CD14-positive monocyte (primary cell): ENCODE data around the gene SERPINA9. TPM values are rescaled to one million over a fixed set of nuclear protein-coding genes. Genes with fewer than 3 reads are reported as not detected.

Source experiments
- DNase-seq, 3 donors: peaks; one replicate each; pipeline ENCODE4 v3.0.0-alpha.2; 2011 to 2022
- H2AFZ ChIP-seq: 2 replicates; pipeline ENCODE4 v1.6.0; 2012; ENCODE audit warnings: mild to moderate bottlenecking, low read depth, low read length, inconsistent platforms; ENCODE audit not compliant: insufficient read depth, poor library complexity, severe bottlenecking
- H3K27ac ChIP-seq, 2 donors: 1 replicate in 1 of 2; 2 replicates in 1 of 2; pipeline ENCODE4 v1.5.1; 2012 to 2013; ENCODE audit warnings: low read length in 2 of 2, control low read depth in 1 of 2, inconsistent platforms in 1 of 2, low read depth in 1 of 2, mild to moderate bottlenecking in 1 of 2
- H3K27me3 ChIP-seq, 2 donors: one replicate each; pipeline versions ENCODE4 v1.6.0 to v1.6.1; 2011 to 2013; ENCODE audit warnings: low read length in 2 of 2; ENCODE audit not compliant: control insufficient read depth in 2 of 2, insufficient read depth in 2 of 2
- H3K36me3 ChIP-seq, 2 donors: replicated peaks in 1 of 2; 1 replicate in 1 of 2; 2 replicates in 1 of 2; pipeline versions ENCODE4 v1.5.1 to v1.6.1; 2012 to 2013; ENCODE audit warnings: low read length in 2 of 2, control low read depth in 1 of 2, inconsistent platforms in 1 of 2, mild to moderate bottlenecking in 1 of 2; ENCODE audit not compliant: insufficient read depth in 2 of 2, control insufficient read depth in 1 of 2
- H3K4me1 ChIP-seq, 2 donors: 1 replicate in 1 of 2; 2 replicates in 1 of 2; pipeline versions ENCODE4 v1.5.1 to v1.6.1; 2012 to 2013; ENCODE audit warnings: low read length in 2 of 2, control low read depth in 1 of 2, inconsistent platforms in 1 of 2, mild to moderate bottlenecking in 1 of 2, moderate library complexity in 1 of 2; ENCODE audit not compliant: insufficient read depth in 2 of 2, control insufficient read depth in 1 of 2
- H3K4me2 ChIP-seq: replicated peaks from 2 replicates; pipeline ENCODE3; 2012; ENCODE audit warnings: low read length, moderate library complexity, mild to moderate bottlenecking; ENCODE audit not compliant: poor library complexity, severe bottlenecking; ENCODE audit errors: extremely low read depth
- H3K4me3 ChIP-seq, 3 experiments: fragments of 200-600 bp in 1 of 3; sonication (generic) in 1 of 3; replicated peaks in 1 of 3; 1 replicate in 2 of 3; 2 replicates in 1 of 3; pipeline ENCODE4 v1.5.1; 2011 to 2013; ENCODE audit warnings: low read length in 3 of 3, mild to moderate bottlenecking in 3 of 3, control low read depth in 2 of 3, low read depth in 2 of 3, inconsistent platforms in 1 of 3, moderate library complexity in 1 of 3
- H3K79me2 ChIP-seq: 2 replicates; pipeline ENCODE4 v1.6.0; 2012; ENCODE audit warnings: mild to moderate bottlenecking, control low read depth, inconsistent platforms, low read length, moderate library complexity; ENCODE audit not compliant: insufficient read depth
- H3K9ac ChIP-seq: 2 replicates; pipeline ENCODE4 v1.6.0; 2017; ENCODE audit warnings: low read length, mild to moderate bottlenecking; ENCODE audit not compliant: insufficient read depth, poor library complexity, severe bottlenecking
- H3K9me3 ChIP-seq, 2 donors: replicated peaks in 1 of 2; 1 replicate in 1 of 2; 2 replicates in 1 of 2; pipeline versions ENCODE4 v1.5.1 to v1.6.1; 2012 to 2013; ENCODE audit warnings: low read length in 2 of 2, control low read depth in 1 of 2; ENCODE audit not compliant: control insufficient read depth in 1 of 2, insufficient read depth in 1 of 2
- H4K20me1 ChIP-seq: 2 replicates; pipeline ENCODE4 v1.6.0; 2012; ENCODE audit warnings: mild to moderate bottlenecking, low read length, control low read depth, moderate library complexity; ENCODE audit not compliant: insufficient read depth
- H3K27ac Mint-ChIP-seq, 7 donors: one replicate each; pipeline ENCODE4 v1.8.0; 2020; ENCODE audit warnings: mild to moderate bottlenecking in 7 of 7, mixed read lengths in 7 of 7, moderate library complexity in 6 of 7, inconsistent platforms in 2 of 7
- H3K27me3 Mint-ChIP-seq, 3 donors: one replicate each; pipeline ENCODE4 v1.8.0; 2021 to 2022; ENCODE audit warnings: low read depth in 3 of 3, mild to moderate bottlenecking in 3 of 3, mixed read lengths in 3 of 3, moderate library complexity in 3 of 3, inconsistent platforms in 1 of 3
- H3K36me3 Mint-ChIP-seq, 2 donors: one replicate each; pipeline ENCODE4 v1.8.0; 2020; ENCODE audit warnings: mixed read lengths in 2 of 2, inconsistent platforms in 1 of 2, mild to moderate bottlenecking in 1 of 2
- H3K4me1 Mint-ChIP-seq: one replicate; pipeline ENCODE4 v1.8.0; 2020; ENCODE audit warnings: mild to moderate bottlenecking, mixed read lengths
- H3K4me3 Mint-ChIP-seq, 2 donors: one replicate each; pipeline ENCODE4 v1.8.0; 2020; ENCODE audit warnings: mild to moderate bottlenecking in 2 of 2, mixed read lengths in 2 of 2, moderate library complexity in 1 of 2
- H3K9me3 Mint-ChIP-seq, 7 donors: one replicate each; pipeline ENCODE4 v1.8.0; 2020 to 2022; ENCODE audit warnings: mixed read lengths in 7 of 7, mild to moderate bottlenecking in 6 of 7, moderate library complexity in 6 of 7, inconsistent platforms in 2 of 7
- CTCF ChIP-seq: fragments of 200-600 bp; IDR thresholded peaks from one replicate; pipeline ENCODE4 v1.8.0; 2022; ENCODE audit warnings: antibody characterized with exemption, mild to moderate bottlenecking
- WGBS: methylation state at CpG from one replicate; pipeline ENCODE4 v1.1.5; 2013; ENCODE audit warnings: missing lambda C conversion rate; ENCODE audit not compliant: insufficient coverage; 5-methylcytosine and 5-hydroxymethylcytosine counted together
- intact Hi-C, 2 donors: fragments of 100-400 bp; cut with micrococcal nuclease; formaldehyde crosslinking; loops; one replicate each; pipeline versions ENCODE4 v1.15.0 to v1.15.1; 2023
- polyA plus RNA-seq, 3 donors: library from polyadenylated mRNA; depleted of rRNA in 1 of 3; unstranded in 2 of 3; stranded (reverse) in 1 of 3; fragments of 300-500 nt in 2 of 3; fragments of >200 nt in 1 of 3; fragmentation: Illumina TruSeq in 2 of 3; gene quantifications; 1 replicate in 2 of 3; 2 replicates in 1 of 3; pipeline ENCODE4 v1.2.3, GENCODE V29; 2012 to 2021

The SERPINA9 gene
- polyA plus RNA-seq, 3 donors, result not detected

GRCh38 chr14:94441531-94442205 lies 34.3 kb downstream of the SERPINA9 start:
- H3K4me1 Mint-ChIP-seq, result no peaks in the 10 kb centered on the region
- Histone ChIP-seq H3K79me2 (no peaks in the 10 kb centered on the region), H4K20me1 (no peaks in the 10 kb centered on the region), H3K9me3 (no peaks in the 10 kb centered on the region), H3K27me3 (peaks cover 0 to 7% of the 10 kb centered on the region in 2 donors), H3K36me3 (no peaks in the 10 kb centered on the region), H3K4me3 (no peak overlapping the region), H3K4me1 (no peaks in the 10 kb centered on the region), H3K4me2 (no peak overlapping the region), H2AFZ (no peak overlapping the region), H3K27ac (no peak overlapping the region), H3K9ac (no peak overlapping the region)
- H3K27me3 Mint-ChIP-seq, result peaks cover 10 to 12% (median 11%) of the 10 kb centered on the region in 3 donors
- WGBS, result 83% methylated on average over 10 of the region's 12 CpGs
- H3K27ac Mint-ChIP-seq, result no peak overlapping the region
- H3K9me3 Mint-ChIP-seq, result peaks cover 0 to 7% (median 3%) of the 10 kb centered on the region in 7 donors
- no peak for TF ChIP-seq CTCF
- H3K36me3 Mint-ChIP-seq, result no peaks in the 10 kb centered on the region
- intact Hi-C loops, result no loop called here
- no peak overlapping the region for H3K4me3 Mint-ChIP-seq
- no peak for DNase-seq

GRCh38 chr14:94441130-94441529 lies 34.9 kb downstream of the SERPINA9 start:
- H3K9me3 Mint-ChIP-seq, result peaks cover 0 to 7% (median 3%) of the 10 kb centered on the region in 7 donors
- intact Hi-C loops, result no loop called here
- H3K27ac Mint-ChIP-seq, result no peak overlapping the region

More at GRCh38 chr14:94441130-94441529, 34.9 kb downstream of the SERPINA9 start:
- WGBS, result 100% methylated on average over 2 of the region's 4 CpGs
- no peak overlapping the region for H2AFZ ChIP-seq
- no peaks in the 10 kb centered on the region for H3K36me3 Mint-ChIP-seq
- no peaks in the 10 kb centered on the region for H3K36me3 ChIP-seq
- H3K9ac ChIP-seq, result no peak overlapping the region
- H3K27ac ChIP-seq, result no peak overlapping the region
- peaks cover 11 to 13% (median 12%) of the 10 kb centered on the region in 3 donors for H3K27me3 Mint-ChIP-seq
- no peak for DNase-seq
- no peaks in the 10 kb centered on the region for H4K20me1 ChIP-seq
- no peaks in the 10 kb centered on the region for H3K4me1 ChIP-seq
- no peaks in the 10 kb centered on the region for H3K4me1 Mint-ChIP-seq
- H3K4me3 Mint-ChIP-seq, result no peak overlapping the region
- no peak overlapping the region for H3K4me2 ChIP-seq
- no peak for TF ChIP-seq CTCF
- no peaks in the 10 kb centered on the region for H3K79me2 ChIP-seq
- H3K9me3 ChIP-seq, result no peaks in the 10 kb centered on the region
- peaks cover 0 to 4% of the 10 kb centered on the region in 2 donors for H3K27me3 ChIP-seq
- H3K4me3 ChIP-seq, result no peak overlapping the region
